Fibroblast of skin of scalp (primary cell): ENCODE data around the gene TRABD2B.
"Not testable (repeated sequence)": the region's sequence is repeated elsewhere in the genome, so short reads cannot be mapped to it uniquely, and the experiment has no call there.

Experiments
- DNase-seq: peaks from one replicate; pipeline ENCODE4 v3.0.0-alpha.2; 2013

Gene TRABD2B

GRCh38 chr1:47965816-47966215 lies 31.4 kb downstream of the TRABD2B start:
- no peak for DNase-seq

- DNase-seq: no peak
These were observed 32.5 kb downstream of the TRABD2B start for GRCh38 chr1:47964636-47965035.

DNA sequence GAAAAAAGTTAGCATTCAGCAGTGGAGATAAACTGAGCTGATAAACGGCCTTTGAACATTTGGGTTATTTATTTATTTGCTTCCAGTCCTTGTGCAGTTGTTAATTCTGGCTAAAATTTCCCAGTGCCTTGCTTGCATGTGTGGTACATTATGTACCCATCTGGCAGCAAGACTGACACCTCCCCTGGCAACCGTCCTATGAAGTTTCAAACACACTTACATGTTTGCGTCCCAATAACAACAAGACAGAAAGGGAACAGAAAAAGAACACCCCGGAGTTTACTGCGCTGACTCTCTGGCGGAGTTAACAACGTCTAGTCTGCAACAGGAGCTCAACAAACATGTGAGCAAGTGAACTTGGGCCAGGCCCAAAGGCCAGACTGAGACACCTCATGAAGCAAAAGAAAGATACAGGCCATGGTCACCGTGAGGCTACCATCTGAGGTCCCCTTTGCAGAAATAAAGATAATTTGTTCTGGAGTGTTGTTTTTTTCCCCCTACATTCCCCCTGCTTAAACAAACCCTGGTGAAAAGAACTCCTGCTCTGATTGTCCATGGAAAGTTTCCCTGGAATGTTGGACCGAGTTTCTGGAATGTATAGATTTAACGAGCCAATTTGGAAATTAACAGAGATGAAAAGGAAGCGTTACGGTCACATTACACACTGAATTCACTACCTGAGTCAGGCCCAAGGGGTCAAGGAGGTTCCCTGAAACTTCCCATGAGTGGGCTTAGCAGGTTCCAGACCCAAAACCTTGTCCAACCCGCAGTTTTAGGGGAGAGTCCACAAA lies 33.4 kb downstream of the TRABD2B start:
- DNase-seq: no peak

- no peak for DNase-seq
These were observed 34.3 kb downstream of the TRABD2B start for GRCh38 chr1:47962750-47963492.

DNA sequence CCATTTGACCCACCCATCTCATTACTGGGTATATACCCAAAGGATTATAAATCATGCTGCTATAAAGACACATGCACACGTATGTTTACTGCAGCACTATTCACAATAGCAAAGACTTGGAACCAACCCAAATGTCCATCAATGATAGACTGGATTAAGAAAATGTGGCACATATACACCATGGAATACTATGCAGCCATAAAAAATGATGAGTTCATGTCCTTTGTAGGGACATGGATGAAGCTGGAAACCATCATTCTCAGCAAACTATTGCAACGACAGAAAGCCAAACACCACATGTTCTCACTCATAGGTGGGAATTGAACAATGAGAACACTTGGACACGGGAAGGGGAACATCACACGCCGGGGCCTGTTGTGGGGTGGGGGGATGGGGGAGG lies 35.4 kb downstream of the TRABD2B start:
- not testable (repeated sequence) for DNase-seq

DNA sequence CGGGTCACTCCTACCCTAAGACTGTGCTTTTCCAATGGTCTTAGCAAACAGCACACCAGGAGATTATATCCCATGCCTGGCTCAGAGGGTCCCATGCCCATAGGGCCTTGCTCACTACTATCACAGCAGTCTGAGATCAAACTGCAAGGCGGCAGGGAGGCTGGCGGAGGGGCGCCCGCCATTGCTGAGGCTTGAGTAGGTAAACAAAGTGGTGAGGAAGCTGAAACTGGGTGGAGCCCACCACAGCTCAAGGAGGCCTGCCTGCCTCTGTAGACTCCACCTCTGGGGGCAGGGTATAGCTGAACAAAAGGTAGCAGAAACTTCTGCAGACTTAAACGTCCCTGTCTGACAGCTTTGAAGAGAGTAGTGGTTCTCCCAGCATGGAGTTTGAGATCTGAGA lies 40.7 kb downstream of the TRABD2B start:
- not testable (repeated sequence) for DNase-seq

- no peak for DNase-seq
These were observed 43.5 kb downstream of the TRABD2B start for GRCh38 chr1:47953661-47954060.

DNA sequence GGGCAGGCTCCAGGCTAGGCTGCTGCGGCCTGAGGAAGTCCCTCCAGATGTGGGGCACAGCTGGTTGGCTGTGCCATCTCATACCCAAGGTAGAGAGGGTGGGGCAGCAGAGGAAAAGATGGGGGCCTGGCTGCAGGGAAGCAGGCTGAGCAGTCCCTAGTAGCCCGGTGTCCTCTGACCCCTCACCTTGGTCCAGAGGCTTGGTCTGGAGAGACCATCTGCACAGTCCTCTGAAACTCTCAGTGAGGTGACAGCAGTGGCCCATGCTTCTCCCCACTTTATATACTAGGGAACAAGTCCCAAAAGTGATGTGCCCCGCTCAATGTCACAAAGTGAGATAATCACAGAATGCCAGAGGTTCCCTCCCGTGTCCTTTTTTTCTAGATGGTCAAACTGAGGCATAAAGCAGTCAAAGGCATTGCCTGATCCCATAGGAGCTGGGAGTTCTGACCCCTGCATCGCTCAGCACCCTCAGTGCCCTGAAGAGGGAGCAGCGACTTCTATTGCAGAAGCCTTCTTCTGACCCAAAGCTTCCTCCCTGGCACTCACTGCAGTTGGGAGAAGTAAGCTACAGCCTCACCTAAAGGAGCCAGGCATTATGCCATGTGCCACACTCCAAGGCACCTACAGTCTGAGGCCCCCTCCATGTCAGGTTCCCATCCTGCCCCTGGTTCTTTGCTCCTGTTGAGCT lies 45.5 kb downstream of the TRABD2B start:
- no peak for DNase-seq

GRCh38 chr1:47951026-47951425 lies 46.2 kb downstream of the TRABD2B start:
- DNase-seq: no peak

DNA sequence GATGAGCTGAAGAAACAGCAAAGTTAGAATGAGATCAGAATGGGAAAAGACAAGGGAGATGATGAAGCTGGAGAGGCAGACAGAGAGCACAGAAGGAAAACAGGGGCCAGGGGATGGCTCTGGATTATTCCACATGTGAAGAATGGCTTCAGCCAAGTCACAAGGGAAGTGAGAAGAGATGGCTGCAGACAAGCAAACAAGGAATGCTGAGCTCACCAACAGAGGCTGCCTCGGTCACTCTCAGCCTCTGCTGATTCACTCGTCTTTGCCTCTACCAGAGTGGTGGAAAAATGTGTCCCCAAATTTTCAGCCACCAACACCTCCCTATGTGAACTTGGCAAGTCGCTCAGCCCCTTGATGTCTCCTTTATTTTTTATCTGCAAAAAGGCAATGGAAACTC lies 46.7 kb downstream of the TRABD2B start:
- DNase-seq: no peak

- peak; percentile 26 for DNase-seq
These were observed 49.1 kb downstream of the TRABD2B start for GRCh38 chr1:47948126-47948525.

DNA sequence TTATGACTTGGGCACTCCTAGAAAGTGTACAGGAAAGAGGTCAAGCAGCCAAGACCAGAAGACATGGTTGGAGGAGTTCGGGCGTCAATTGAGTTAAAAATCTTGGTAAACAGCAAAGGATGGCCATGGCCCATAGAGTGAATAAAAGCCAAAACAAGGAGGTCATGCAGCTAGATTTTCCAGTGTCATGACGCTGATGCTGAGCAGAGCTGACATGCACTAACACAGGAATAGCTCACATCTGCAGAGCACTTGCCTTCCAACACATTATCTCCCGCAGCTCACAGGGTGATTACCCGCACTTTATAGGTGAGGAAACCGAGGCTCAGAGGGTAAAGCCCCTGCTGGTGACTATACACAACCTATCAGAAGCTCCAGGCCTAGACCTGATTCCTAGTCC lies 49.7 kb downstream of the TRABD2B start:
- no peak for DNase-seq

DNA sequence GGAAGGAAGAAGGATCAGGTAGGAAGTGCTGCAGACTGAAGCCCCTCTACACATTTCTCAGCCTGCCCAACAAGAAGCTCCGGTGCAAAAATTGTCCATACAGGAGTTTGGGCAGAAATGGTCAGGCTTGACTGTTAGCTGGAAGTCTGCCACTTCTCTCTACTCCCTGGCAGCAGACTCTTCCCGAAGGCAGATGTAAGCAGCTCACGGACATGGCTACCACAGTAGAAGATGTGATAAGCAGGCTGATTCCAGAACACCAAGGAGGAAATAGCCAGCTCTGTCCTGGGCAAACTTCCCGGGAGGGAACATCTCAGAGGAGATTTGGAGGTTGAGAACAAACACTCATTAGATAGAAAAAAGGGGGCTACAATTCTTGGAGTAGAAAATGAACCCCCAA lies 52.6 kb downstream of the TRABD2B start:
- no peak for DNase-seq

- no peak for DNase-seq
These were observed 55.0 kb downstream of the TRABD2B start for GRCh38 chr1:47942240-47942629.

DNA sequence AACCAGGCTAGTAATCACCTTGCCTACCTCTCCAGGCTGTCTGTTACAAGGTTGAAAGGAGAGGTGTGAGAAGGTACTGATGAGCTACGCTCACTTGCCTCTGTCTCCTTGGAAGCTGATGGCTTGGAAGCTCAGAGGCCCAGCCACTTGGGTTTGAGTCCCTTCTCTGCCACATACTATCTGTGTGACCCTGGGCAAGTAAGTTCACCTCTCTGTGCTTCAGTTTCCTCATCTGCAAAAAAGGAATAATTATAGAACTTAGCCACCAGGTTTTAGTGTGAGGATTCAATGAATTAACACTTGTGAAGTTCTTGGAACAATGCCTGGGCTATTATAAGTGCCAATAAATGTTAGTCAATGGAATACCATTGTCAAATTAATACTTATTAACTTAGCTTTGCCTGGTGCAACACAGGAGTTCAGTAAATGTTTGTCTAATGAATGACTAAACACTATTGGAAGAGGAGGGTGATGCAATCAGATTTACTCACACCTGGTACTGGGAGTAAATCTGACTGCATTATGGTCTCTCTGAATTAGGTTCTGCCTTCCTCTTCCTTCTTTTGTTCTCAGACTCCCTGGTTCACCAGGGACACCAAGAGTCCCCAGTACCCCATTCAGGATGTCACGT lies 55.5 kb downstream of the TRABD2B start:
- no peak for DNase-seq

DNA sequence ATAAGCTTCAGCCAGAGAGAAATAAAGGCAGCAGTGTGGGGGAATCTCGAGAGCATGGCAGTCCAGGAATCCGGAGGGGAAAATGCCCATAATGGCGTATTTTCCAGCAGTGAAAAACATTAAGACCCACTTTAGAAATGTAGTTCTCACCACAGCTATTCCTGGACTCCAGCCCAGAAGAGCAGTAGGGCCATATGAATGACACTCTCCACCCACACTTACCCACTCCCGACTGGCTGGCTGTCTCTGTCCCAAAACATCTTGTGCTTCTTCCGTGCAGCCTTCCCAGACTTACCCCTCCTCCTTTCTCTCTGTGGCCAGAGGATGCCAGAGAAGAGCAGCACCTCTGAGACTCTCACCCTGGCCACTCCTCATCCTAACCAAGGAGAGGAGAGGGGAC lies 56.4 kb downstream of the TRABD2B start:
- DNase-seq: peak; percentile 88

GRCh38 chr1:47940326-47940725 lies 56.9 kb downstream of the TRABD2B start:
- peak; percentile 74 for DNase-seq

GRCh38 chr1:47938520-47938919 lies 58.7 kb downstream of the TRABD2B start:
- peak; percentile 63 for DNase-seq

- DNase-seq: no peak
These were observed 59.5 kb downstream of the TRABD2B start for GRCh38 chr1:47937586-47938254.

GRCh38 chr1:47936916-47937551 lies 60.2 kb downstream of the TRABD2B start:
- no peak for DNase-seq

GRCh38 chr1:47935856-47936255 lies 61.3 kb downstream of the TRABD2B start:
- no peak for DNase-seq

DNA sequence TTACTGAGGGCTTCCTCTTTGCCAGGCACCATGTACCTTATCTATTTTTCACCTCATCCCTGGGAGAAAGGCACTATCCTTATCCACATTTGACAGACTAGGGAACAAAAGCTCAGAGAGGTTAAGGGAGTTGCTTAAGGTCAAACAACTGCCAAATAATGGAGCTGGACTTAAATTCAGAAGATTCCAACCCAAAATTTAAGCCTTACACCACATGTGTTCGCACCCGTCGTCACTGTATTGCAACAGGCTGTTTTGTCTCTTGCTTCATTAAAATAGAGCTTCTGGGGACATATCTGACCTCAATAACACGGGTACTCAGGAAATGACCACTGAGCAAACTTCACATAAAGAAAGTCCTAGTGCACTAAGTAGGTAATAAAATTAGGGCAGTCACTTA lies 62.0 kb downstream of the TRABD2B start:
- no peak for DNase-seq
